Activated CD8-positive, alpha-beta T cell treated with anti-CD3 and anti-CD28 coated beads for 36 hours (primary cell): Measurements from ENCODE around the gene EPS8L2. TPM values are rescaled to one million over a fixed set of nuclear protein-coding genes. Genes with fewer than 3 reads are reported as not detected.

ENCODE experiments used
- ATAC-seq: fragments of 200-7000 bp; cut with Tn5 transposase; one replicate; pipeline ENCODE4 v1.10.0; 2021; ENCODE audit warnings: mild to moderate bottlenecking, moderate library complexity
- CTCF ChIA-PET: fragments of 350-600 bp; sonication (Branson Sonifier 250); formaldehyde crosslinking; loops from one replicate; lab custom pipeline; 2021; ENCODE audit warnings: antibody characterized with exemption; lab: Charles Lee
- POLR2A ChIA-PET: fragments of 350-600 bp; sonication (Branson Sonifier 250); formaldehyde crosslinking; loops from one replicate; lab custom pipeline; 2021; ENCODE audit warnings: antibody characterized with exemption; lab: Charles Lee
- DNase-seq: peaks from one replicate; pipeline ENCODE4 v3.0.0-alpha.2; 2020
- H3K27ac Mint-ChIP-seq: one replicate; pipeline ENCODE4 v1.8.0; 2021; ENCODE audit warnings: mild to moderate bottlenecking, mixed read lengths
- H3K27me3 Mint-ChIP-seq: one replicate; pipeline ENCODE4 v1.8.0; 2021; ENCODE audit warnings: mixed read lengths
- H3K36me3 Mint-ChIP-seq: one replicate; pipeline ENCODE4 v1.8.0; 2021; ENCODE audit warnings: low read depth, mixed read lengths
- H3K4me1 Mint-ChIP-seq: one replicate; pipeline ENCODE4 v1.8.0; 2021; ENCODE audit warnings: low read depth, mixed read lengths
- H3K4me3 Mint-ChIP-seq: one replicate; pipeline ENCODE4 v1.8.0; 2021; ENCODE audit warnings: mild to moderate bottlenecking, moderate library complexity, mixed read lengths
- H3K9me3 Mint-ChIP-seq: one replicate; pipeline ENCODE4 v1.8.0; 2021; ENCODE audit warnings: mixed read lengths
- CTCF ChIP-seq: fragments of 200-600 bp; IDR thresholded peaks from one replicate; pipeline ENCODE4 v1.8.0; 2022; ENCODE audit warnings: antibody characterized with exemption, mild to moderate bottlenecking
- intact Hi-C: fragments of 100-400 bp; cut with micrococcal nuclease; formaldehyde crosslinking; loops from one replicate; pipeline ENCODE4 v1.10.0; 2022
- total RNA-seq, 2 experiments: library from RNA; stranded (reverse); gene quantifications; one replicate each; pipeline ENCODE4 v1.2.3, GENCODE V29; 2021

The EPS8L2 gene
- total RNA-seq, 2 experiments from 2014 or later, result 15.0 to 16.7 TPM

GRCh38 chr11:720017-720641, 14.1 kb downstream of the EPS8L2 start:
- Mint-ChIP-seq H3K9me3 (peaks cover 2% of the 10 kb centered on the region), H3K27ac (no peak overlapping the region), H3K27me3 (peaks cover 30% of the 10 kb centered on the region), H3K4me1 (peaks cover 11% of the 10 kb centered on the region), H3K36me3 (no peaks in the 10 kb centered on the region), H3K4me3 (no peak overlapping the region)
- no peak for TF ChIP-seq CTCF
- ATAC-seq, result no peak
- ChIA-PET CTCF (interaction anchor here (10.0 kb wide), 1 partner anchor 165 kb away, joined by 73 read pairs; no protein-coding TSS in a partner anchor), POLR2A (no interaction called here)
- intact Hi-C loops, result no loop called here
- DNase-seq, result no peak

GRCh38 chr11:720642-721246, 14.7 kb downstream of the EPS8L2 start:
- POLR2A ChIA-PET, result interaction anchor here (1.3 kb wide), 1 partner anchor 23 kb away, joined by 4 read pairs; no protein-coding TSS in a partner anchor
- Mint-ChIP-seq H3K36me3 (no peaks in the 10 kb centered on the region), H3K9me3 (no peaks in the 10 kb centered on the region), H3K27me3 (peaks cover 30% of the 10 kb centered on the region), H3K27ac (no peak overlapping the region), H3K4me1 (peaks cover 11% of the 10 kb centered on the region), H3K4me3 (no peak overlapping the region)
- TF ChIP-seq CTCF, result no peak
- CTCF ChIA-PET, result interaction anchor here (3.9 to 10.0 kb wide), 2 partner anchors 24 to 165 kb away, joined by 33 to 73 read pairs; partner anchors contain the start of genes DEAF1 and TMEM80
- no peak for DNase-seq
- peak; percentile 32 for ATAC-seq
- intact Hi-C loops, result no loop called here

GRCh38 chr11:721247-721740, 15.3 kb downstream of the EPS8L2 start:
- ChIA-PET POLR2A (interaction anchor here (1.3 to 1.4 kb wide), 3 partner anchors 23 to 27 kb away, joined by 3 to 4 read pairs (median 4); no protein-coding TSS in a partner anchor), CTCF (interaction anchor here (0.6 to 10.0 kb wide), 6 partner anchors 18 to 166 kb away, joined by 3 to 73 read pairs (median 4); partner anchors contain the start of genes DEAF1, LMNTD2 and TMEM80)
- TF ChIP-seq CTCF, result no peak
- Mint-ChIP-seq H3K27me3 (peaks cover 30% of the 10 kb centered on the region), H3K36me3 (no peaks in the 10 kb centered on the region), H3K4me3 (no peak overlapping the region), H3K9me3 (no peaks in the 10 kb centered on the region), H3K27ac (no peak overlapping the region), H3K4me1 (peaks cover 11% of the 10 kb centered on the region)
- DNase-seq (no peak), ATAC-seq (no peak)
- intact Hi-C loops, result no loop called here

GRCh38 chr11:721741-722345, 15.8 kb downstream of the EPS8L2 start:
- peaks cover 30% of the 10 kb centered on the region for H3K27me3 Mint-ChIP-seq
- intact Hi-C loops, result loop anchor here (2.0 kb wide), 1 partner anchor 59 kb away; no protein-coding TSS in a partner anchor
- peak; percentile 35 for ATAC-seq
- H3K27ac Mint-ChIP-seq, result no peak overlapping the region
- POLR2A ChIA-PET, result interaction anchor here (0.8 to 1.4 kb wide), 5 partner anchors 23 to 168 kb away, joined by 3 to 4 read pairs (median 3); partner anchors contain the start of gene TMEM80
- no peak for TF ChIP-seq CTCF
- no peak overlapping the region for H3K4me3 Mint-ChIP-seq
- peak; percentile 63 for DNase-seq
- CTCF ChIA-PET, result interaction anchor here (0.6 to 10.0 kb wide), 9 partner anchors 19 to 201 kb away, joined by 3 to 73 read pairs (median 3); partner anchors contain the start of genes DEAF1, LMNTD2 and TMEM80
- peaks cover 15% of the 10 kb centered on the region for H3K4me1 Mint-ChIP-seq
- no peaks in the 10 kb centered on the region for H3K9me3 Mint-ChIP-seq
- H3K36me3 Mint-ChIP-seq, result no peaks in the 10 kb centered on the region
